GM19452 (cell line): ENCODE results near the gene PLA2G3.

ENCODE experiments used
- ATAC-seq: cut with Tn5 transposase; IDR thresholded peaks from one replicate; pipeline ENCODE4 v1.9.1; 2021; ENCODE audit not compliant: unreplicated experiment

PLA2G3 gene

GRCh38 chr22:31087744-31088215 is 52.5 kb downstream of the PLA2G3 start:
- ATAC-seq, result no peak

GRCh38 chr22:31086703-31087330 is 53.5 kb downstream of the PLA2G3 start:
- no peak for ATAC-seq

GRCh38 chr22:31085928-31086327 is 54.4 kb downstream of the PLA2G3 start:
- ATAC-seq, result no peak

- ATAC-seq, result no peak
Measured at GRCh38 chr22:31085493-31085824, 54.8 kb downstream of the PLA2G3 start.

- ATAC-seq, result peak; percentile 72
Measured at GRCh38 chr22:31084811-31085492, 55.4 kb downstream of the PLA2G3 start.
